ENCODE results near the gene RECQL. TPM values are rescaled to one million over a fixed set of nuclear protein-coding genes. Genes with fewer than 3 reads are reported as not detected.

Gene RECQL
- polyA plus RNA-seq, 1 of the 3 experiments (the other 2 are of a cell fraction): 14.6 TPM

DNA sequence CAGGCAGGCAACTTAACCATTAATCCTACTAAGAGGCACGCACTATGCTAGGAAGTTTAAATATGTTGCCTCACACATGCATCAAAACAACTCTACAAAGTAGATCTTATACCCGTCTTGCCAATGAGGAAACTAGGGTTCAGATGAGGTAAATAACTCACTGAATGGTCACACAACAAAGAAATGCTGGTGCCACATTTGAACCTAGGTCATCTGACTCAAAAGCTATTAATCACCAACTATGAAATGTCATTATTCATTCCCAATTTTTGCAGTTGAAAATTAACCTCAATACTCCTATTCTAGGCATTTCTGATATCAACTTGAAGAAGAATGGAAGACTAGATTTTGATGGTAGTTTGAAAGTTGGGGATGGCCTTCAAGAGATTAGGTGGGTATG is 66.7 kb downstream of the RECQL start:
- Histone ChIP-seq H3K27ac (ENCODE audit: low read depth in 2 of 2, low read length in 1 of 2) (no peak overlapping the region), H3K27me3 (ENCODE audit: insufficient read depth) (no peaks in the 10 kb centered on the region), H4K20me1 (ENCODE audit: insufficient read depth) (no peaks in the 10 kb centered on the region), H3K4me1 (ENCODE audit: control insufficient read depth in 1 of 2, insufficient read depth in 2 of 2, low read depth in 1 of 2, low read length in 1 of 2) (no peaks in the 10 kb centered on the region; a peak in 1 of 4 replicates), H3K4me3 (ENCODE audit: low read depth in 2 of 2, low read length in 1 of 2) (no peak overlapping the region), H3F3A (replicated peaks; ENCODE audit: insufficient read depth) (peaks cover 15% of the 10 kb centered on the region), H3K79me2 (ENCODE audit: insufficient read depth) (peaks cover 16% of the 10 kb centered on the region; the same call in 1 of the 2 replicates), H3K9me2 (no peaks in the 10 kb centered on the region), H3K9me3 (no peaks in the 10 kb centered on the region), H3K4me2 (no peak overlapping the region), H2AFZ (ENCODE audit: low read depth) (0 out of 2 replicates have a peak overlapping the region, but pooled peaks have one; percentile 3), H3K36me3 (replicated peaks in 1 of 2; ENCODE audit: control insufficient read depth in 1 of 2, insufficient read depth in 2 of 2, low read length in 1 of 2) (no peaks in the 10 kb centered on the region), H3K9ac (no peak overlapping the region)
- ChIA-PET CTCF (no interaction called here), POLR2A (no interaction called here)
- TF ChIP-seq TEAD4 (IDR thresholded peaks at IDR 0.05; ENCODE audit: borderline replicate concordance, insufficient read depth) (no peak), RAD21 (IDR thresholded peaks at IDR 0.05; ENCODE audit: low read length) (no peak), IRF3 (IDR thresholded peaks at IDR 0.05; ENCODE audit: low read depth, low read length) (no peak), SMC3 (IDR thresholded peaks at IDR 0.05; ENCODE audit: low read depth, low read length) (no peak), USF2 (IDR thresholded peaks at IDR 0.05; ENCODE audit: borderline replicate concordance, low read depth, low read length) (no peak), GATA2 (CRISPR knock-in tag; IDR thresholded peaks at IDR 0.05) (no peak), EZH2phosphoT487 (IDR thresholded peaks at IDR 0.05; ENCODE audit: borderline replicate concordance, low read depth) (no peak), EP300 (IDR thresholded peaks at IDR 0.05; ENCODE audit: borderline replicate concordance in 1 of 2, low read depth in 1 of 2, low read length in 1 of 2) (no peak), CTCF (IDR thresholded peaks at IDR 0.05) (no peak), RCOR1 (IDR thresholded peaks at IDR 0.05; ENCODE audit: low read length) (no peak), CHD2 (IDR thresholded peaks at IDR 0.05; ENCODE audit: low read length, partially characterized antibody) (no peak)
- TF ChIP-seq, protein P1, sequence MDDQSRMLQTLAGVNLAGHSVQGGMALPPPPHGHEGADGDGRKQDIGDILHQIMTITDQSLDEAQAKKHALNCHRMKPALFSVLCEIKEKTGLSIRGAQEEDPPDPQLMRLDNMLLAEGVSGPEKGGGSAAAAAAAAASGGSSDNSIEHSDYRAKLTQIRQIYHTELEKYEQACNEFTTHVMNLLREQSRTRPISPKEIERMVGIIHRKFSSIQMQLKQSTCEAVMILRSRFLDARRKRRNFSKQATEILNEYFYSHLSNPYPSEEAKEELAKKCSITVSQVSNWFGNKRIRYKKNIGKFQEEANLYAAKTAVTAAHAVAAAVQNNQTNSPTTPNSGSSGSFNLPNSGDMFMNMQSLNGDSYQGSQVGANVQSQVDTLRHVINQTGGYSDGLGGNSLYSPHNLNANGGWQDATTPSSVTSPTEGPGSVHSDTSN (IDR thresholded peaks at IDR 0.05): no peak
- TF ChIP-seq, protein P2, sequence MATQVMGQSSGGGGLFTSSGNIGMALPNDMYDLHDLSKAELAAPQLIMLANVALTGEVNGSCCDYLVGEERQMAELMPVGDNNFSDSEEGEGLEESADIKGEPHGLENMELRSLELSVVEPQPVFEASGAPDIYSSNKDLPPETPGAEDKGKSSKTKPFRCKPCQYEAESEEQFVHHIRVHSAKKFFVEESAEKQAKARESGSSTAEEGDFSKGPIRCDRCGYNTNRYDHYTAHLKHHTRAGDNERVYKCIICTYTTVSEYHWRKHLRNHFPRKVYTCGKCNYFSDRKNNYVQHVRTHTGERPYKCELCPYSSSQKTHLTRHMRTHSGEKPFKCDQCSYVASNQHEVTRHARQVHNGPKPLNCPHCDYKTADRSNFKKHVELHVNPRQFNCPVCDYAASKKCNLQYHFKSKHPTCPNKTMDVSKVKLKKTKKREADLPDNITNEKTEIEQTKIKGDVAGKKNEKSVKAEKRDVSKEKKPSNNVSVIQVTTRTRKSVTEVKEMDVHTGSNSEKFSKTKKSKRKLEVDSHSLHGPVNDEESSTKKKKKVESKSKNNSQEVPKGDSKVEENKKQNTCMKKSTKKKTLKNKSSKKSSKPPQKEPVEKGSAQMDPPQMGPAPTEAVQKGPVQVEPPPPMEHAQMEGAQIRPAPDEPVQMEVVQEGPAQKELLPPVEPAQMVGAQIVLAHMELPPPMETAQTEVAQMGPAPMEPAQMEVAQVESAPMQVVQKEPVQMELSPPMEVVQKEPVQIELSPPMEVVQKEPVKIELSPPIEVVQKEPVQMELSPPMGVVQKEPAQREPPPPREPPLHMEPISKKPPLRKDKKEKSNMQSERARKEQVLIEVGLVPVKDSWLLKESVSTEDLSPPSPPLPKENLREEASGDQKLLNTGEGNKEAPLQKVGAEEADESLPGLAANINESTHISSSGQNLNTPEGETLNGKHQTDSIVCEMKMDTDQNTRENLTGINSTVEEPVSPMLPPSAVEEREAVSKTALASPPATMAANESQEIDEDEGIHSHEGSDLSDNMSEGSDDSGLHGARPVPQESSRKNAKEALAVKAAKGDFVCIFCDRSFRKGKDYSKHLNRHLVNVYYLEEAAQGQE (IDR thresholded peaks at IDR 0.05; ENCODE audit: low read depth, low read length): no peak
- WGBS (ENCODE audit: low lambda C conversion rate): 37% methylated on average over 2 of the region's 2 CpGs
- no peak for DNase-seq

Data from SK-N-SH (cell line).